ENCODE results near the gene NKD2.

Gene NKD2

DNA sequence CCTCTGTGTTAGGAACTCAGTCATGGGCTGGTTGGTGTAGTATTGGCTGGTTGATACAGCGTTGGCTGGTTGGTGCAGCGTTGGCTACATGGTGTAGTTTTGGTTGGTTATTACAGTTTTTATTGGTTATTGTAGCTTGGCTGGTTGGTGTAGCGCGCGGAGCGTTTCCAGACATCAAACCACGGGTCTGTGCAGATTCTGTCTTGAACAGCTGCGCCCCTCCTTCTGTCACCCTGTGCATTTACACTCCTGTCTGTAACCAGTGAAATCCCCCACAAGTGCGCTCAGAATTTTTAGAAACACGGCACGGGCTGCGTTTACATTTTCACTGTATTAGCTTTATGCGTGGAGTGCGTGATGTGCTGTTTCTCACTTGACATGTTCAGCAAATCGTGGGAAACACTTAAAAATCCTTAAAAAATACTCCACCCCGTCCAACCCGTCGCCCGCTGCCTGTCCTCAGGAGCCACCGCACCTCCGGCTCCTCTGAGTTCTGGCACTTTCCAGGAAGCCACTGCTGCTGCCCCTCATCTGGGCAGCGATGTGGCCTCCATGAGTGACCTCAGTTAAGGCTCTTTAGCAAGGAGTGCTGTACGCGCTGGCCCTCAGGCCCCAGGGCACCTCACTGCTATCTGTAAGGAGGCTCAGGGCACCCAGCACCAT, 20.8 kb downstream of the NKD2 start:
- H3K9me2 ChIP-seq (ENCODE audit: low read depth, low read length) = no peaks in the 10 kb centered on the region
- no peak overlapping the region for H2AFZ ChIP-seq (ENCODE audit: low read length)
- H3K27ac ChIP-seq (ENCODE audit: low read depth, low read length, poor library complexity, severe bottlenecking) = no peak overlapping the region
- H3K9ac ChIP-seq (ENCODE audit: low read length) = no peak overlapping the region
- H3K4me2 ChIP-seq (ENCODE audit: low read length) = no peak overlapping the region
- TF ChIP-seq EZH2 (IDR thresholded peaks at IDR 0.05; ENCODE audit: borderline replicate concordance, low read length) = no peak
- TF ChIP-seq, protein P1, sequence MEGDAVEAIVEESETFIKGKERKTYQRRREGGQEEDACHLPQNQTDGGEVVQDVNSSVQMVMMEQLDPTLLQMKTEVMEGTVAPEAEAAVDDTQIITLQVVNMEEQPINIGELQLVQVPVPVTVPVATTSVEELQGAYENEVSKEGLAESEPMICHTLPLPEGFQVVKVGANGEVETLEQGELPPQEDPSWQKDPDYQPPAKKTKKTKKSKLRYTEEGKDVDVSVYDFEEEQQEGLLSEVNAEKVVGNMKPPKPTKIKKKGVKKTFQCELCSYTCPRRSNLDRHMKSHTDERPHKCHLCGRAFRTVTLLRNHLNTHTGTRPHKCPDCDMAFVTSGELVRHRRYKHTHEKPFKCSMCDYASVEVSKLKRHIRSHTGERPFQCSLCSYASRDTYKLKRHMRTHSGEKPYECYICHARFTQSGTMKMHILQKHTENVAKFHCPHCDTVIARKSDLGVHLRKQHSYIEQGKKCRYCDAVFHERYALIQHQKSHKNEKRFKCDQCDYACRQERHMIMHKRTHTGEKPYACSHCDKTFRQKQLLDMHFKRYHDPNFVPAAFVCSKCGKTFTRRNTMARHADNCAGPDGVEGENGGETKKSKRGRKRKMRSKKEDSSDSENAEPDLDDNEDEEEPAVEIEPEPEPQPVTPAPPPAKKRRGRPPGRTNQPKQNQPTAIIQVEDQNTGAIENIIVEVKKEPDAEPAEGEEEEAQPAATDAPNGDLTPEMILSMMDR (IDR thresholded peaks at IDR 0.05; ENCODE audit: low read length) = no peak
- H3K79me2 ChIP-seq (ENCODE audit: insufficient read depth, low read length) = no peaks in the 10 kb centered on the region
- no peaks in the 10 kb centered on the region for H3K9me3 ChIP-seq (ENCODE audit: low read length)
- H3K36me3 ChIP-seq (ENCODE audit: insufficient read depth, low read length) = no peaks in the 10 kb centered on the region
- no peak overlapping the region for H3K4me3 ChIP-seq (ENCODE audit: low read depth, low read length, poor library complexity, severe bottlenecking)
- H3K27me3 ChIP-seq (ENCODE audit: insufficient read depth, low read length) = 0 out of 2 replicates have a peak, but pooled peaks cover 4% of the 10 kb centered on the region
- H3K4me1 ChIP-seq (ENCODE audit: insufficient read depth, low read length, severe bottlenecking) = no peaks in the 10 kb centered on the region
- no peaks in the 10 kb centered on the region for H4K20me1 ChIP-seq (ENCODE audit: insufficient read depth, low read length)
- H3F3A ChIP-seq (ENCODE audit: insufficient read depth, low read length) = no peaks in the 10 kb centered on the region

DNA sequence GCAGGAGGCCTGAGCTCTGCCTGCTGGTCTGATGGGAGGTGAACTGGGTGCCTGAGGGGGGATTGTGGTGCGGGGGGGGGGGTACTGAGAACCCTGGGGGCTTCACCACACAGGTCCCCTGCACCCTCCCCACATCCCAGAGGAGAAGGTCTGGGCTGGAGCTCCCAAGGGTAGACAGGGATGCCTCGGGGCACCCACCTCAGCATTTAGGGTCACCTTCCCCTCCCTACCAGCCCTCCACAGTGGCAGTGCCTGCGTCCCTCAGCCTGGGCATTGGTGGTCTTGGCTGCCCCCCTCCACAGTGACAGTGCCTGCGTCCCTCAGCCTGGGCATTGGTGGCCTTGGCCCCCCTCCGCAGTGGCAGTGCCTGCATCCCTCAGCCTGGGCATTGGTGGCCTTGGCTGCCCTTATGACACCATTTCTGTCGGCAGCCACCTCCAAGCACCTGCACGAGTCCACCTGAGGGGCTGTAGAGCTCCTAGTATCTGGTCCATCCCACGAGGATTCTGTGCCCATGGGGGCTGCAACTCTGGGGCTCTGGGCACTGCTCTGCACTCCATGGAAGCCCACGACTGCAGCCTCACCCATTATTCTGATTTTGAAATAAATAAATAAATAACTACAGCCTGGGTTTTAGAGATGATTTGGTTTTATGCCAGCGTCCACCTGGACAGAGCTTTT, 21.5 kb downstream of the NKD2 start:
- Histone ChIP-seq H3K9me2 (ENCODE audit: low read depth, low read length) (no peaks in the 10 kb centered on the region), H3K4me3 (ENCODE audit: low read depth, low read length, poor library complexity, severe bottlenecking) (no peak overlapping the region), H2AFZ (ENCODE audit: low read length) (no peak overlapping the region)

DNA sequence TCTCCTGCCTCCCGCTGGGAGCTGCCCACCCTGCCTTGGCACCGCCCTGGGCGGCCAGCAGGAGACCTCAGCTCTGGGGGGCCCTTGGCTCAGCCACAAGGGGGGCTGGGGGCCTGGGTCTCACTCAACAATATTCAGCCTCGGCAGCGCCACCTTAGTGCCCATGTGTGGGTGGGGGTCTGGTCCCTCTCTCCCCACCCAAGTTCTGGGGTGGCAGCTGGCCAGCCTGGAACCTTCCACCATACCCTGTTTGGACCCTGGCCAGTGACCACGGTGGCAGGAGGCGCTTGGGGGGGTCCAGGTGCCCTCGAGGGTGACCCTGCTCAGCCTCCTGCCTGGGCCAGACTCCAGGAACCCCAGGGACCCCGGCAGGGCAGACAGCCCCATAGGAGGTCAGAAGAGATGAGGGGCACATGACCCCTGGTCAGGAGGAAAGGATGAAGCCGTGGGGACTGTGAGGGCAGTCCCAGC, 22.2 kb downstream of the NKD2 start:
- no peak overlapping the region for H3K9ac ChIP-seq (ENCODE audit: low read length)
- H4K20me1 ChIP-seq (ENCODE audit: insufficient read depth, low read length) = no peaks in the 10 kb centered on the region
- H3K4me3 ChIP-seq (ENCODE audit: low read depth, low read length, poor library complexity, severe bottlenecking) = no peak overlapping the region
- no peaks in the 10 kb centered on the region for H3K79me2 ChIP-seq (ENCODE audit: insufficient read depth, low read length)
- 0 out of 2 replicates have a peak, but pooled peaks cover 4% of the 10 kb centered on the region for H3K27me3 ChIP-seq (ENCODE audit: insufficient read depth, low read length)
- H2AFZ ChIP-seq (ENCODE audit: low read length) = no peak overlapping the region
- H3K4me1 ChIP-seq (ENCODE audit: insufficient read depth, low read length, severe bottlenecking) = no peaks in the 10 kb centered on the region
- H3K27ac ChIP-seq (ENCODE audit: low read depth, low read length, poor library complexity, severe bottlenecking) = no peak overlapping the region
- H3K36me3 ChIP-seq (ENCODE audit: insufficient read depth, low read length) = no peaks in the 10 kb centered on the region
- no peaks in the 10 kb centered on the region for H3K9me3 ChIP-seq (ENCODE audit: low read length)
- no peaks in the 10 kb centered on the region for H3K9me2 ChIP-seq (ENCODE audit: low read depth, low read length)
- H3K4me2 ChIP-seq (ENCODE audit: low read length) = no peak overlapping the region
- H3F3A ChIP-seq (ENCODE audit: insufficient read depth, low read length) = no peaks in the 10 kb centered on the region
- no peak for TF ChIP-seq EZH2 (IDR thresholded peaks at IDR 0.05; ENCODE audit: borderline replicate concordance, low read length)
- TF ChIP-seq, protein P1 (IDR thresholded peaks at IDR 0.05; ENCODE audit: low read length) = no peak

More for the DNA sequence above, 21.5 kb downstream of the NKD2 start:
- Histone ChIP-seq H3F3A (ENCODE audit: insufficient read depth, low read length) (no peaks in the 10 kb centered on the region), H3K79me2 (ENCODE audit: insufficient read depth, low read length) (no peaks in the 10 kb centered on the region), H3K4me1 (ENCODE audit: insufficient read depth, low read length, severe bottlenecking) (no peaks in the 10 kb centered on the region), H3K27me3 (ENCODE audit: insufficient read depth, low read length) (0 out of 2 replicates have a peak, but pooled peaks cover 4% of the 10 kb centered on the region), H4K20me1 (ENCODE audit: insufficient read depth, low read length) (no peaks in the 10 kb centered on the region), H3K27ac (ENCODE audit: low read depth, low read length, poor library complexity, severe bottlenecking) (no peak overlapping the region), H3K4me2 (ENCODE audit: low read length) (no peak overlapping the region), H3K9ac (ENCODE audit: low read length) (no peak overlapping the region), H3K36me3 (ENCODE audit: insufficient read depth, low read length) (no peaks in the 10 kb centered on the region), H3K9me3 (ENCODE audit: low read length) (no peaks in the 10 kb centered on the region)
- TF ChIP-seq, protein P1 (IDR thresholded peaks at IDR 0.05; ENCODE audit: low read length) = no peak
- no peak for TF ChIP-seq EZH2 (IDR thresholded peaks at IDR 0.05; ENCODE audit: borderline replicate concordance, low read length)

Data from OCI-LY1 (cell line).